Measurements from ENCODE around the gene CSNK1E.

- no peak for TF ChIP-seq SIN3A (IDR thresholded peaks at IDR 0.05; ENCODE audit: borderline replicate concordance, insufficient read depth, low read length)
- no peak for TF ChIP-seq POLR2AphosphoS5 (IDR thresholded peaks at IDR 0.05; ENCODE audit: low read depth, low read length)
Observed at GRCh38 chr22:38314051-38314932, 2.9 kb downstream of the CSNK1E start.

Measured in PFSK-1 (cell line).